ENCODE results near the gene BFSP2.

- TF ChIP-seq, protein P1, sequence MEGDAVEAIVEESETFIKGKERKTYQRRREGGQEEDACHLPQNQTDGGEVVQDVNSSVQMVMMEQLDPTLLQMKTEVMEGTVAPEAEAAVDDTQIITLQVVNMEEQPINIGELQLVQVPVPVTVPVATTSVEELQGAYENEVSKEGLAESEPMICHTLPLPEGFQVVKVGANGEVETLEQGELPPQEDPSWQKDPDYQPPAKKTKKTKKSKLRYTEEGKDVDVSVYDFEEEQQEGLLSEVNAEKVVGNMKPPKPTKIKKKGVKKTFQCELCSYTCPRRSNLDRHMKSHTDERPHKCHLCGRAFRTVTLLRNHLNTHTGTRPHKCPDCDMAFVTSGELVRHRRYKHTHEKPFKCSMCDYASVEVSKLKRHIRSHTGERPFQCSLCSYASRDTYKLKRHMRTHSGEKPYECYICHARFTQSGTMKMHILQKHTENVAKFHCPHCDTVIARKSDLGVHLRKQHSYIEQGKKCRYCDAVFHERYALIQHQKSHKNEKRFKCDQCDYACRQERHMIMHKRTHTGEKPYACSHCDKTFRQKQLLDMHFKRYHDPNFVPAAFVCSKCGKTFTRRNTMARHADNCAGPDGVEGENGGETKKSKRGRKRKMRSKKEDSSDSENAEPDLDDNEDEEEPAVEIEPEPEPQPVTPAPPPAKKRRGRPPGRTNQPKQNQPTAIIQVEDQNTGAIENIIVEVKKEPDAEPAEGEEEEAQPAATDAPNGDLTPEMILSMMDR (IDR thresholded peaks at IDR 0.05 in 4 of 5, conservative IDR thresholded peaks at IDR 0.05 in 1 of 5) = no peak
- TF ChIP-seq POLR2A (IDR thresholded peaks at IDR 0.05) = no peak
Observed at GRCh38 chr3:133521946-133522345, 122.1 kb downstream of the BFSP2 start.

Data from gastrocnemius medialis (tissue), 4 donors.